Measurements from ENCODE around the gene RBM15.

GRCh38 chr1:110356379-110356778, 17.2 kb downstream of the RBM15 start:
- TF ChIP-seq CTCF (IDR thresholded peaks at IDR 0.05 in 4 of 5, conservative IDR thresholded peaks at IDR 0.05 in 1 of 5) (no peak), POLR2A (IDR thresholded peaks at IDR 0.05) (no peak)

Measured in gastrocnemius medialis (tissue), 4 donors.